PFSK-1 (cell line): ENCODE data around the gene LTBP1.

ENCODE experiments used
- FOXP2 ChIP-seq: optimal IDR thresholded peaks from 2 replicates; pipeline ENCODE3; 2011; ENCODE audit warnings: borderline replicate concordance, control low read depth, inconsistent platforms; ENCODE audit not compliant: insufficient read depth; ENCODE audit errors: extremely low read length, extremely low read depth
- POLR2AphosphoS5 ChIP-seq: IDR thresholded peaks from 2 replicates; pipeline ENCODE4 v1.6.1; 2012; ENCODE audit warnings: low read depth, mild to moderate bottlenecking, control low read depth, low read length, moderate library complexity
- REST ChIP-seq, 2 experiments: IDR thresholded peaks; 2 replicates each; pipeline versions ENCODE4 v1.6.1 to v1.8.0; 2011 to 2012; ENCODE audit warnings: low read depth in 2 of 2, low read length in 2 of 2, control low read depth in 1 of 2, inconsistent platforms in 1 of 2, mild to moderate bottlenecking in 1 of 2, moderate library complexity in 1 of 2; ENCODE audit not compliant: insufficient read depth in 1 of 2
- SIN3A ChIP-seq: IDR thresholded peaks from 2 replicates; pipeline ENCODE4 v1.6.1; 2012; ENCODE audit warnings: mild to moderate bottlenecking, low read length, moderate library complexity, borderline replicate concordance; ENCODE audit not compliant: insufficient read depth
- TAF1 ChIP-seq: IDR thresholded peaks from 2 replicates; pipeline ENCODE4 v1.6.1; 2012; ENCODE audit warnings: low read length, control low read depth, borderline replicate concordance; ENCODE audit not compliant: insufficient read depth

LTBP1 gene

GRCh38 chr2:33069894-33070651 is 123.3 kb downstream of the LTBP1 start:
- TF ChIP-seq POLR2AphosphoS5 (no peak), TAF1 (peak; percentile 9; the same call in 1 of the 2 replicates)

DNA sequence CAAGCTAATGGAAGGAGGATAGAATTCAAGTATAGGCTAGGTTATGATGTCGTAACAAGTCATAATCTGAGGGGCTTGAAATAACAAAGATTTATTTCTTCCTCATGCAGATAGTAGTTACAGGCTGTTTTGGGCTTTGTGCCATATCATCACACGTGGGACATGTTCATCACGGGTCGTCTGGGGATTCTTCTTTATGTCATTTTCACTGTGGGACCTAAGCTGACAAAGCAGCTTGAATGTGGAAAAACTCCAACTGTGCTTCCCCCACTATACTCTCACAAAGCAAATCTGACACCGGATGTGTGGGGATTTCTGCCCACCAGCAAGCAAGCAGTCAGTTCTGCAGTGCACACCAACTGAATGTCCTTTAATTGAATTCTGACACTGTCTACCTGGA is 124.8 kb downstream of the LTBP1 start:
- TF ChIP-seq TAF1 (no peak), REST (IDR thresholded peaks at IDR 0.05; ENCODE audit: insufficient read depth in 1 of 2, low read depth in 2 of 2, low read length in 2 of 2) (no peak), POLR2AphosphoS5 (no peak), SIN3A (no peak), FOXP2 (no peak)

DNA sequence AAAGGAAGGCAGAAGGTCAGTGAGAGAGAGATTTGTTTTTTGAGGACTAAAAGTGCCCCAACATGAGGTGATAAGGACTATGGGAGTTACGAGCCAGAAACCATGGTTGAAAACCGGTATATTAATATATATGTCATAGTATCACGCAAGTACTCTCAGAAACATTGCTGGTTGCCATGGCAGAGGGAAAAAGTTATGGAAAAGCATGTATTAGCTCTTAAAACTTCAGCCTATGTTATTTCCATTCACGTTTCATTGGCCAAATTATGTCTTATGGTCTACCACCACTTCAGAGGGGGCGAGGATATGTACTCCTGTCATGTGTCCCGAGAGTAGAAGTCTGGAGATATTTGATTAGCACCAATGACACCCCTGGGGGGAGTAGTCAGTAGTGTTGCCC is 125.9 kb downstream of the LTBP1 start:
- no peak for TF ChIP-seq FOXP2
- TF ChIP-seq SIN3A, result no peak
- TF ChIP-seq TAF1, result no peak

- no peak for TF ChIP-seq POLR2AphosphoS5
- TF ChIP-seq REST (IDR thresholded peaks at IDR 0.05; ENCODE audit: insufficient read depth in 1 of 2, low read depth in 2 of 2, low read length in 2 of 2), result no peak
- no peak for TF ChIP-seq FOXP2
- TF ChIP-seq SIN3A, result no peak
- no peak for TF ChIP-seq TAF1
Observed at GRCh38 chr2:33073018-33073417, 126.3 kb downstream of the LTBP1 start.

DNA sequence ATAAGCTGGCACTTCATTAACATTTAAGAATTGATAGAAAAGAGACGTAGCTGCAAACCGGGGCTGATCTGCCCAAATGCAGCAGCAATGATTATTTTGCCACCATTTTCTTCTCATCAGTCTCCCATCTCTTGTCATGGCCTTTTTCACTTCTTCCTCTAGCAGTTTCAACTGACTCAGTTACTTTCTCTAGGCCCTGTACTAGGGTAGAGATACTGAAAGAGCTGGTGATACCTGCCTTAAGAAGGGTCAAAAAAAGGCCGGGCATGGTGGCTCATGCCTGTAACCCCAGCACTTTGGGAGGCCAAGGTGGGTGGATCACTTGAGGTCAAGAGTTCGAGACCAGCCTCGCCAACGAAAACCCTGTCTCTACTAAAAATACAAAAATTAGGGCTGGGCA is 127.4 kb downstream of the LTBP1 start:
- TF ChIP-seq REST (IDR thresholded peaks at IDR 0.05; ENCODE audit: insufficient read depth in 1 of 2, low read depth in 2 of 2, low read length in 2 of 2) (no peak), POLR2AphosphoS5 (no peak), SIN3A (no peak), FOXP2 (no peak), TAF1 (no peak)

DNA sequence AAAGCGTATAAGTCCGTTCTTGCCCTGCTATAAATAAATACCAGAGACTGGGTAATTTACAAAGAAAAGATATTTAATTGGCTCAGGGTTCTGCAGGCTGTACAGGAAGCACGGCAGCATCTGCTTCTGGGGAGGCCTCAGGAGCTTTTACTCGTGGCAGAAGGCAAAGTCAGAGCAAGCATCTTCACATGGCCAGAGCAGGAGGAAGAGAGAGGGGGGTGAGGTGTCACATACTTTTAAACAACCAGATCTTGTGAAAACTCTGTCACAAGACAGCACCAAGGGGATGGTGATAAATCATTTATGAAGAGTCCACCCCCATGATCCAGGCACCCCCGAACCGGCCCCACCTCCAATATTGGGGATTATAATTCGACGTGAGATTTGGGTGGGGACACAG is 130.6 kb downstream of the LTBP1 start:
- TF ChIP-seq FOXP2 (no peak), REST (IDR thresholded peaks at IDR 0.05; ENCODE audit: insufficient read depth in 1 of 2, low read depth in 2 of 2, low read length in 2 of 2) (no peak), POLR2AphosphoS5 (no peak), TAF1 (no peak), SIN3A (no peak)
